Ovary (tissue), 9 donors: ENCODE results near the gene BACE2. TPM values are rescaled to one million over a fixed set of nuclear protein-coding genes. Genes with fewer than 3 reads are reported as not detected.

Source experiments
- DNase-seq, 5 donors: peaks; one replicate each; pipeline ENCODE4 v3.0.0-alpha.2; 2019 to 2020
- H3K27ac ChIP-seq, 2 donors: fragments of 200-600 bp; one replicate each; pipeline versions ENCODE4 v1.5.1 to v1.8.0; 2019 to 2022
- H3K27me3 ChIP-seq: fragments of 200-600 bp; one replicate; pipeline ENCODE4 v1.8.0; 2022
- H3K36me3 ChIP-seq: fragments of 200-600 bp; sonication (generic); one replicate; pipeline ENCODE4 v1.5.1; 2019
- H3K4me1 ChIP-seq: one replicate; pipeline ENCODE4 v1.8.1; 2013; ENCODE audit warnings: mild to moderate bottlenecking, moderate library complexity; ENCODE audit not compliant: insufficient read depth
- H3K4me3 ChIP-seq: fragments of 200-600 bp; sonication (generic); one replicate; pipeline ENCODE4 v1.5.1; 2017
- H3K9me3 ChIP-seq, 2 donors: fragments of 200-600 bp in 1 of 2; sonication (generic) in 1 of 2; one replicate each; pipeline versions ENCODE4 v1.5.1 to v1.8.1; 2013 to 2019; ENCODE audit warnings: mild to moderate bottlenecking in 1 of 2, moderate library complexity in 1 of 2
- EP300 ChIP-seq: sonication (generic); formaldehyde crosslinking; IDR thresholded peaks from one replicate; pipeline ENCODE4 v1.6.1; 2017; ENCODE audit warnings: antibody characterized with exemption
- POLR2A ChIP-seq: fragments of 450-650 bp; IDR thresholded peaks from one replicate; pipeline ENCODE4 v1.6.1; 2017; ENCODE audit warnings: antibody characterized with exemption, mild to moderate bottlenecking, moderate library complexity
- WGBS, 3 donors: extraction: QIAGEN DNeasy Blood & Tissue Kit in 1 of 3; methylation state at CpG; one replicate each; pipeline versions ENCODE4 v1.1.5 to v1.1.7; 2013 to 2017; 5-methylcytosine and 5-hydroxymethylcytosine counted together
- intact Hi-C, 4 donors: fragments of 100-400 bp; cut with DNase I; formaldehyde crosslinking; loops; one replicate each; pipeline versions ENCODE4 v1.11.0 to v1.15.1; 2022 to 2023
- polyA plus RNA-seq, 2 donors: library from polyadenylated mRNA; stranded (reverse); fragments of 200-250 nt in 1 of 2; fragments of 350-450 nt in 1 of 2; fragmentation: Illumina TruSeq in 1 of 2; extraction: RNeasy Lipid Tissue Mini Kit (QIAGEN cat#74804) in 1 of 2; gene quantifications; one replicate each; pipeline ENCODE4 v1.2.3, GENCODE V29; 2013 to 2014
- total RNA-seq, 7 donors: library from RNA; depleted of rRNA in 2 of 7; stranded (reverse); fragments of >200 nt in 2 of 7; fragmentation: NEBNext Ultra II Directional in 3 of 7; extraction: Animal tissue kit (Norgen Biotek cat#: 25700) in 3 of 7; gene quantifications; one replicate each; pipeline versions ENCODE4 v1.1.0 to v1.2.4, GENCODE V29; 2016 to 2023
- TF ChIP-seq, protein P1 (sequence below), 3 donors: fragments of 450-650 bp in 2 of 3; fragments of 200-600 bp in 1 of 3; IDR thresholded peaks; one replicate each; pipeline versions ENCODE4 v1.5.1 to v1.8.0; 2016 to 2022; ENCODE audit warnings: antibody characterized with exemption in 3 of 3, mild to moderate bottlenecking in 1 of 3
- donor health status: DM: no; HTN: no; CAD: no; lungs with moderate emphysema.
- donor health status: DM: no; HTN: no; CAD: no.
- donor health status: Bipolar disorder and iron deficiency.
- donor health status: DM: yes; HTN: yes; CAD: no.
- donor health status: DM: no; HTN: no; CAD: no.
- donor health status: DM: yes; HTN: yes; CAD: no.

Gene BACE2
- total and polyA plus RNA-seq, 9 donors, result 11.4 to 75.6 (median 24.4) TPM

DNA sequence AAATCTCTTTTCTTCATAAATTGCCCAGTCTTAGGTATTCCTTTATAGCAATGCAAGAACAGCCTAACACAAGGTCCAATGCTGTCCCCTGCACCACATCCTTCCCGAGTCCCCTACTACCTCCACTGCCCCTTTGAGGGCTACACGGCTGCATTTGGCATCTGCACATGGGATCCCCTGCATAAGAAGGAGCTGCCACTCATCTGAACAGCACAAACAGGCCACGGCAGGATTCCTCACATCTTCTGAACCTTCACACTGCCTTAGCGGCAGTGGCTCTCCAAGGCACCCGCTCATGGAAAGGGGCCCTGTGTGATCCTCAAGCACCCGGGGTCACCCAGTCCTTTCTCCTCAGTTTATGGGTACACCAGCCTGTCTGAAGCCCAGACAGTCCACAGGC lies 29.2 kb upstream of the BACE2 start:
- intact Hi-C loops, result no loop called here
- DNase-seq, result no peak
- no peaks in the 10 kb centered on the region for H3K36me3 ChIP-seq
- H3K4me1 ChIP-seq, result no peaks in the 10 kb centered on the region
- H3K27me3 ChIP-seq, result no peaks in the 10 kb centered on the region
- no peaks in the 10 kb centered on the region for H3K9me3 ChIP-seq
- no peak overlapping the region for H3K27ac ChIP-seq
- H3K4me3 ChIP-seq, result no peak overlapping the region
- no peak for TF ChIP-seq EP300
- TF ChIP-seq, protein P1, sequence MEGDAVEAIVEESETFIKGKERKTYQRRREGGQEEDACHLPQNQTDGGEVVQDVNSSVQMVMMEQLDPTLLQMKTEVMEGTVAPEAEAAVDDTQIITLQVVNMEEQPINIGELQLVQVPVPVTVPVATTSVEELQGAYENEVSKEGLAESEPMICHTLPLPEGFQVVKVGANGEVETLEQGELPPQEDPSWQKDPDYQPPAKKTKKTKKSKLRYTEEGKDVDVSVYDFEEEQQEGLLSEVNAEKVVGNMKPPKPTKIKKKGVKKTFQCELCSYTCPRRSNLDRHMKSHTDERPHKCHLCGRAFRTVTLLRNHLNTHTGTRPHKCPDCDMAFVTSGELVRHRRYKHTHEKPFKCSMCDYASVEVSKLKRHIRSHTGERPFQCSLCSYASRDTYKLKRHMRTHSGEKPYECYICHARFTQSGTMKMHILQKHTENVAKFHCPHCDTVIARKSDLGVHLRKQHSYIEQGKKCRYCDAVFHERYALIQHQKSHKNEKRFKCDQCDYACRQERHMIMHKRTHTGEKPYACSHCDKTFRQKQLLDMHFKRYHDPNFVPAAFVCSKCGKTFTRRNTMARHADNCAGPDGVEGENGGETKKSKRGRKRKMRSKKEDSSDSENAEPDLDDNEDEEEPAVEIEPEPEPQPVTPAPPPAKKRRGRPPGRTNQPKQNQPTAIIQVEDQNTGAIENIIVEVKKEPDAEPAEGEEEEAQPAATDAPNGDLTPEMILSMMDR (IDR thresholded peaks at IDR 0.05), result no peak
- 90 to 98% (median 92%) methylated on average over 6 of the region's 6 CpGs for WGBS, 3 donors

- Histone ChIP-seq H3K36me3 (no peaks in the 10 kb centered on the region), H3K27me3 (no peaks in the 10 kb centered on the region), H3K27ac (no peak overlapping the region), H3K4me1 (no peaks in the 10 kb centered on the region), H3K9me3 (no peaks in the 10 kb centered on the region), H3K4me3 (no peak overlapping the region)
- TF ChIP-seq POLR2A (no peak), EP300 (no peak)
- TF ChIP-seq, protein P1 (IDR thresholded peaks at IDR 0.05), result no peak
- no peak for DNase-seq
- intact Hi-C loops, result no loop called here
- WGBS, 3 donors, result 76 to 85% (median 78%) methylated on average over 5 of the region's 5 CpGs
Observed at GRCh38 chr21:41139275-41139674, 28.7 kb upstream of the BACE2 start.

GRCh38 chr21:41139951-41140350 lies 28.0 kb upstream of the BACE2 start:
- Histone ChIP-seq H3K4me3 (no peak overlapping the region), H3K27ac (no peak overlapping the region), H3K36me3 (no peaks in the 10 kb centered on the region), H3K27me3 (no peaks in the 10 kb centered on the region), H3K9me3 (no peaks in the 10 kb centered on the region), H3K4me1 (no peaks in the 10 kb centered on the region)
- no peak for TF ChIP-seq EP300
- TF ChIP-seq, protein P1 (IDR thresholded peaks at IDR 0.05), result no peak
- TF ChIP-seq POLR2A, result no peak
- DNase-seq, result no peak
- 91 to 92% (median 92%) methylated on average over 12 of the region's 12 CpGs for WGBS, 3 donors
- intact Hi-C loops, result no loop called here

GRCh38 chr21:41141031-41141457 lies 26.9 kb upstream of the BACE2 start:
- DNase-seq, result no peak
- Histone ChIP-seq H3K4me1 (no peaks in the 10 kb centered on the region), H3K27me3 (no peaks in the 10 kb centered on the region), H3K4me3 (no peak overlapping the region), H3K9me3 (no peaks in the 10 kb centered on the region), H3K36me3 (no peaks in the 10 kb centered on the region), H3K27ac (no peak overlapping the region)
- intact Hi-C loops, result no loop called here
- WGBS, 3 donors, result 44 to 64% (median 48%) methylated on average over 2 of the region's 2 CpGs
- TF ChIP-seq POLR2A, result no peak
- TF ChIP-seq, protein P1 (IDR thresholded peaks at IDR 0.05), result no peak
- no peak for TF ChIP-seq EP300
